SKM-1 treated with dmso at 0.1 percent for 144 hours (cell line): Measurements from ENCODE around the gene VOPP1.

Experiments
- DNase-seq: peaks from one replicate; lab custom pipeline; 2025; ENCODE audit not compliant: unreplicated experiment; lab: John Stamatoyannopoulos, UW

The VOPP1 gene

DNA sequence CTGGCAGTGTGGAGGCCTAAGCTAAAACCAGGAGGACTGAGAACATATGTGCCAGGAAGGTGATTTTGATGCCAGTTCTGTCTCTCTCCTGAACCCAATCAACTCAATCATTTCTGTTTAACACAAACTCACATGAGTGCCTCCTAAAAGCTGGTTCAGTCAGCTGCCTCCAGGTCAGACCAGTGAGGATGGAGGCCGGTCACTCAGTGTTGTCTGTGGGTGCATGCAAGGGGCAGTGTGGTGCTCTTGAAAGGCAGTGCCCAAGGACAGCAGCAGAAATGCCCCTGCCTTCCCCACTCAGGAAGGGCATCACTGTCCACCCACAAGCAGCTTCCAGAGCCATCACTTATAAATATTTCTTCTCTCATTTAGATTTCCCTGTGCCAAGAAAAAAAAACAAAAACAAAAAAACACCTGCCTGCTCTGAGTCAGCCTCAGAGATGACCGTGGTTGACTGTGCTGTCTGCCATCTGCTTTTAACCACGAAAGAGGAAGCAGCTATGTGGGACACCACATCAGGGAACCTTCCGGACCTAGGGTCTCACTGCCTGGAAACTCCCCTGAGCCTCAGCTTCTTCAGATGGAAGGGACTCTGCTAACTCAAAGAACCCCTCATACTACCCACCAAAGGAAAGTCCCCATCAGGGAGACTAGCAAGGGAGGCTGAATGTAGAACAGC is 39.1 kb downstream of the VOPP1 start:
- DNase-seq = peak; percentile 82

DNA sequence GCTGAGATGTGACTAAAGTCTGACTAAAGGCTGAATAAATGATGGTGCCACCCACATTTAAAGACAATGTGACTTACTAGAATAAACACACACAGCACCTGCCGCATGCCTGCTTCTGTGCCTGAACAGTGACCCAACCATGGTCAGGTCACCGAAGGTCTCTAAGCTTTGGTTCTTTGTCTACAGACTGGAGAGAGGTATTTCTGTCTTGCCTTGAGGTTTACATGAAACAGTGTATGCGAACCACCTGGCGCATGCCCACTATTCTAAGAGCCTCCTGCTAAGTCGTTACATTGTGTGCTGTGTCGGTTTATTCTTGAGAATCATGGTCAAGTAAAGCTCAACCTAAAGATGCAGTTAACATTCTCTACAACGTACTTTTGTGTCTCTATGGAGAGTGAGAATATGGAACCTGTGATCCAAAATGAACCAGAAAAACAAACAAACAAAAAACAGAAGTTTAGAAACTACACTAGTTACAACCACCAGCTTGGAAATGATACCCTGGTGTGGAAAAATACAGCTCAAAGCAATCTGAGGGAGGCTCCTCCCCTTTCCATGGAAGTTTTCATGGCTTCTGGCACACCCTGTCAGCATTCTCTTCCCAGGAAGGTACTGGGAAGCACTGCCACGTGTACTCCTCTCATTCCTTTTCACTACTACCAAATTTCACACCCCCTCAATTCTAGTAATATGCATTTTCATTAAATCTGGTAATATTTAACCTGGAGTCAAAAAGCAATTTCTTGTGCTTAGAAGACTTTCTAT is 40.0 kb downstream of the VOPP1 start:
- no peak for DNase-seq

DNA sequence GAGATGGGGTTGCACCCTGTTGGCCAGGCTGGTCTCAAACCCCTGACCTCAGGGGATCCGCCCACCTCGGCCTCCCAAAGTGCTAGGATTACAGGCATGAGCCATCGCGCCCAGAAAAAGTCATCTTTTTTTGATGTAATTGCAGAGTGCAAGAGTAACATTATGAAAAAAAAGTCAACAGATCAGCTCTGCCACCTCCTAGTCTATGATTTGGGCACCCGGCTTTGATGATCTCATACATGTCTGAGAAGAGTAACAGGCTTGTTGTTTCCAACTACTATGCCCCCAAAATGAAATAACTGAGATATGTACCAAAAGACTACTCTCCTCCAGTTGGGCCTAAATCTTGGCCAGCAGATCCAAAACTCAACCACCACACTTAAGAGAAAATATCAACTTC is 40.8 kb downstream of the VOPP1 start:
- no peak for DNase-seq

DNA sequence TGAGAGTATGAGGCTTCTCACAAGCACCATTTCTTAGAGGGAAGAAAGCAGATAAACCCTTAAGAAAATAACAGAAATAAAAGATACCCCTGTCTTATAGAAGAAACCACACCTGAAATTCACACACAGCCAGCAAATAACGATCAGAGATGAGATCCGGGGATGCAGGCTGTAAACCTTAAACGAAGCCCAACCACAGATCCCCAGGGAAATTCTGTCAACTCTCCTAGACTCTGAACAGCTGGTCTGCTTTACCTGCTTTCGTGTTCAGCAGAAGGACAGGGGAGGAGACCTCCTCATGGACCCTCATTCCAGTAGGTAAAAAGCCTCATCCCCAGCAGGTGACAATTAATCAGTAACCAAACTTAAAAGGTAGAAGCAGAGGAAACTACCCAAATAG is 45.0 kb downstream of the VOPP1 start:
- DNase-seq = no peak

DNA sequence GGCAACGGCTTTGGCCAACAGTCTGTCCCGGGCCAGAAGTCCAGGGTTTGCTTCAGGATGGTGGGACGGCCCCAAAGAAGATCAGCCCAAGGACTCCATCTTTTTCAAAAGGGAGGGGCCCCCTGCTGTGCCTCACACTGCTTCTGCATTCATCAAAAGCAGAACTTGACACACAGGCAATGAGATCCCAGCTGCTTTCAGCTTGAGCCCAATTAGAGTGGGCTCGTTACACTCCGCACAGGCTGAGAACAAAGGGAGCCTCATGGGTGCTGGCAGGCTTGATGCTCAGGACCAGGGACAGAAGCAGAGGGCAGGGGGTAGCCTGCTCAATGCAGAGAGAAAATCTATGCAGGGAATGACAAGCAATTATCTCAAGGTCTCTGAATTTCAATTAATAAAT is 45.5 kb downstream of the VOPP1 start:
- peak; percentile 8 for DNase-seq

DNA sequence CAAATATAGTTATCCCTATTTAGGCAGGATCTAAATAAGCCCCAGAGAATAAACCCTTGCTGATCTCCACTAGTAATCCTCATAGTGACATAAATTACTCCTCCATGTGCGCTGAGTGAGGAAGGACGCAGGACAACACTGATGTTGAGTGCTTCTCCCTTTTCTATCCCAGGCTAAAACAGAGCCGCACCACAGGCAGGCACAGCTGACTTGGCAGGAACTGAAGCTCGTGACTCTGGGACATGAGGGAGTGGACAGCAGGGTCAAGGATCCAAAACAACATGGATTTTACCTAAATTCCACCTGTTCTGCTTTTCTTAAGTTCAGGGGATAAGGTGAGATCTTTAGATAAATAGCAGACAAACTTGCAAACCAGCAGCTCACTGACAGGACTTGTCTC is 46.0 kb downstream of the VOPP1 start:
- no peak for DNase-seq

DNA sequence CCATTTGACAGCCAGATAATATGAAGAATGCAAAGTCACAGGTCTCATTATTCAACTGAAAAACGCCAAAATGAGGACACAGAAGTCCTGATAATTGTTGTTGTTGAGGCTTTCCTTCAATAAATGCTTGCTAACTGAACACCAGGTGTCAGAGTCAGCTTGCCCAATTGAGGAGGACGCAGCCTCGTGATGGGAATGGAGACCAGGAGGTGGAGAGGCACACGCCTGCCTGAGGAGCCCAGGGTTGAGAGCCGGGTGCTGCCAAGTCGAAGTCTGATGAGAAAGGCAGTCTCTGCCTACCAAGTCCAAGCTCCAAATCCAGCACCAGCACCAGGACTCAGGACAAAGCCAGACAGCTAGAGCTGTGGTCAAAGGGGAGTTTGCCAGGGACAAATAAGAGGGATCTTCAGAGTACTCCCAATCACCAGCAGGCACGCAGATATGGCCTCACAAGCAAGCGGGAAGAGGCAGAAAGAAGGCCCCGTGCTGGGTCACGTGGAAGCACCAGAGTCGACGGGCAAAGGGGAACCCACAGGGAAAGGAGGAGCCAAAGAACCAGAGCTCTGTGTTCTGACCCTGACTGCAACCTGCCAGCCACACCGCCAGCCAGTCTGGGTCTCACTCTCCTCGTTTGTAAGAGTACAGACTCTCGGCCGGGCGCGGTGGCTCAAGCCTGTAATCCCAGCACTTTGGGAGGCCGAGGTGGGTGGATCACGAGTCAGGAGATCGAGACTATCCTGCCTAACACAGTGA is 47.6 kb downstream of the VOPP1 start:
- no peak for DNase-seq

DNA sequence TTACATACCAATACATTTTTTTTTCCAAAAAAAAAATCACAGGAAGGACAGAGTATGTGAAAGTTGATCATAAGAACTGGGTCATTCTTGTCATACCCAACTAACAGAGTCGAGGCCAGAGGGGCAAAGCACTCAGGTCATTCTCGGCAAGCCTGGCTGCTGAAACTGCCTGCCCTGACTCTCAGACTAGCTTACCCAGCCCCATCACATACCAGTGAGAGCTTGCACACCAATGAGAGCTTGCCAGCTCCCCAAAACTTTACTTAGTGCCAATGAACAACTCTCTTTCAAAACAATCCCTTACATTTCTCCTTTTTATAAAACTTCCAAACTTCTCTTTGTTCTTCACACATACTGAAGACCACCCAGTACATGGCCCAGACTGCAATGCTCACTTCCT is 48.9 kb downstream of the VOPP1 start:
- no peak for DNase-seq

DNA sequence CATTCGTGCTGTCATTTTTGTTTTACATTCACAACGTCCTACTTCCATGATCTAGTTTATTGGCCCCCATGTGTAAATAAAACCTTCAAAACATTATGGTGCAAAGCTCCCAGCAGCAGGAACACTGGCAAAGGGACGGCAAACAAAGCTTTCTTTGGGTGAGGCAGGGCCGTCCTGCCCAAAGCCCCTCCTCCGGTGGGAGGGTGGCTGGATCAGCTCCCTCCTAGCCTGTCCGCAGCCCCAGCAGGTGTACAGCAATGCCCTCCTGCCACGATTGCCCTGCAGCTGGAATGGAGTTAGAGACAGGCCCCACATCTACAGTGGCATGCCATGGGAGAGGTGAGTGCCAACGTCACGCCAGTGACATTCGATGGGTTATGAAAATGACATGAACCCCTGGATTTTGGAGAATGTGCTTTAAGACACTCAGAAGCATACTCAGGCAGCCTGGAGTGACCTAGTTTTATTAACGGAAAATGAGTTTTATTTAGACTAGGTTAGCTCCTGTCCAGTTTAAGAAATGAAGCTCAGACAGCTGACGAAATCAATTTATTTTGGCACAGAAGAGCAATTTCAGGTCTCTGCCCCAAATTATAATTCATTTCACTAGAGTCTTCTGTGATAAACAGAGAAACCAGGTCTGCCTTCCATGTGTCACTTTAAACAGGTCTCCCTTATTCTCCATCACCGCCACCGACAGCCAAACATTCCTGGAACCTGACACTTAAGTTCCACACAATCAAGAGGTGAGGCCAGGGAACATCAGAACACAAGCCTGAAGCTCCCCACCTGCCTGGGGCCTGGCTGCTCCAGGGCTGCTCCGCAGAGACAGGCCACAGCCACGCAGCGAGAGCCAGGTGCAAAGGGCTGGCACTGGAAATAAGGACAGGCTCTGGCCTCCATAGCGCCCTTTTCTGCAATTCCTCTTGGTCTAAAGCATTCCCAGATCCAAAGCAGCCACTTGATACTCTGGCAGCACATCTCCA is 50.1 kb downstream of the VOPP1 start:
- DNase-seq = no peak

DNA sequence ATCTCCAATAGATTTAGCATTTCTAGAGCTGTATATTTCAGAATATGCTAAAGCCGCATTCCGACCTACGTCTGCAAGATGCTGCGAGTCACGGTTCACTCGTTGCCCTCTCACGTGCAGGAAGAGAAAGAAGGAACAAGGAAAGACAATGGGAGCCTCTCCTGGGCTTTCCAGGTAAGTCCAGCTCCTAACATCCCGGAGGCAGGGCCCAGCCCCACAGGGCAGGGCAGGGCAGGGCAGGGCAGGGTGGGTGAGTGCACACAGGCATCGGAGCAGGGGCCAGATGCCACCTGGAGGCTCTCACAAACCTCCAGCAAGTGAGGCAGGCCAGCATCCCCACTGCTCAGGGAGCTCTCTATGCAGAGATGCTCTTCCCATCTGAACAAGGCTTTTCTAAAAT is 50.8 kb downstream of the VOPP1 start:
- DNase-seq = no peak

DNA sequence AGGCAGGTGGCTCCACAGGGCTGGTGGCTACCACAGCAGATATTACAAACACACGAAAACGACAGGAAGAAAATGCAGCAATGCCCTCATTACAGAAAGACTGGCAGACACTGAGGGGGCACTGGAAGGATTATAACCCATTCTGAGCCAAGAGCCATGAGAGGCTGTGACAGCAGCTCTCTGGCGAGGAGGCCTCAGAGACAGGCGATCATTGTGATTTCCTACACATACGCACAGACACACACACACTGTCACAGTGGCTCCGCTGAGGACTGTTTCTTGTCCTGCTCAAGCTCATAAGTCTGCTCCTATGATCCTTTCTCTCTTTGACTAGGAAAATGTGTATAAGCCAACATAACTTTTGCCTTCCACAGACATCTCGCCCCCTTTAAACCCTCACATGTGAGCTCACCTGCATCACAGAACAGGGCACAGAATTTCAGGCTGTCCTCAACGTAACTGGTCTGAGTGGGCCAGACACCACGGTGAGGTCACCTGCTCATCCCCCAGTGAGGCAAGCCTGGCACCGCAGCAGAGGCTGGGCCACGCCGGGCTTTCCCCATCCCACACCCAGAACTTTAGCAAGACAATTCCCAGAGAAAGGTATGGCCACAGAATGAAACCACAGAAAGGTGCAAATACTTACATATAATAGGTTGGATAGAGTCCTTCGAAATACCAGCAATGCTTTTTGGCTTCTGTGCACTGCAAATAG is 51.7 kb downstream of the VOPP1 start:
- no peak for DNase-seq

DNA sequence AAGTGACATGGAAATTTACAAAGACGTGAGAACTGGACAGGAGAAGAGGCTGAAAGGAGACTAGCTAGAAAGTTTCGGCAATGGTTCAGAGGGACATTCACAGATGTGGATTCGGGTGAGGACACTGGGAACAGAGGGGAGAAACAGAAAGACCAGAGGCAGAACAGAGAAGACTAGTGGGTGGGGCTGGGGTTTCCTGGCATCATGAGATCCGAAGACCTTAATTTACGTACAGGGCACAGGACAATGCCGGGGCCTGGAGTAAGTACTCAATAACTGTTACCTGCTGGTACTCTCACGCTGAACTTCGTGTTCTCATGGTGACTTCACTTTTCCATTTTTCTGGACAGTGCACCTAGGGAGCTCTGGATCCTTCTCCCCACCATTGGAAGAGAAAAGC is 53.5 kb downstream of the VOPP1 start:
- DNase-seq = no peak

DNA sequence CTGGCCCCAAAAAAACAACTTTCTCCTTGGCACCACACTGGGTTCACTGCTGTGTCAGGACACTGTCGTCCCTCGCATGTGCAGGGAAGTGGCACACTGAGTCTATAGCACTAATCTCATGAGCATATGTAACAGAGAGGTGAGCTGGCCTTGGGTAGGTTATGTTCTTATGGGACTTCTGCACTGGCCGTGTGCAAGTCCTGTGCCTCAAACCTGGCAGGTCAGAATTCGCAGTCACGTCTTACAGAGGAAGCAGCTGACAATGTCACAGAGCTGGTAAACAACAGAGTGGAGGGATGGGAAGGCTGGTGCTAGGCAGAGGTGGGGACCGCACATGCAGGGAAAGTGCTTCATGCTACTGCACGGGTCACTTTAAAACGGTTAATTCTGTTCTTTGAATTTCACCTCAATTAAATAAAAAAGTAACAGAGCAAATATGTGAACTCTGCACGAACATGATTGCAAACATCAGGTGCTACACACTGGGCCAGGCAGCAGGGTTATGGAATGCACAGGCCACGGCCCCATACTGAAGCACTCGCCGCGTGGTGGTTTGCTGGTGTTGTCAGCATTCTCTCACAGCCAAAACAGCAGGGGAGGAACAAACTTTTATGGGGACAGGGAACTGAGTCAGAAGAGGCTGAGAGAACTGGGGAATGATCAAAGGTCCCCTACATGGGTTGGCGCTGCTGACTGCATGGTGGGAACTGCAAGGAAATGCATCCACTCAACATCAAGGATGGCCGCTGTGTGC is 54.2 kb downstream of the VOPP1 start:
- DNase-seq = no peak

DNA sequence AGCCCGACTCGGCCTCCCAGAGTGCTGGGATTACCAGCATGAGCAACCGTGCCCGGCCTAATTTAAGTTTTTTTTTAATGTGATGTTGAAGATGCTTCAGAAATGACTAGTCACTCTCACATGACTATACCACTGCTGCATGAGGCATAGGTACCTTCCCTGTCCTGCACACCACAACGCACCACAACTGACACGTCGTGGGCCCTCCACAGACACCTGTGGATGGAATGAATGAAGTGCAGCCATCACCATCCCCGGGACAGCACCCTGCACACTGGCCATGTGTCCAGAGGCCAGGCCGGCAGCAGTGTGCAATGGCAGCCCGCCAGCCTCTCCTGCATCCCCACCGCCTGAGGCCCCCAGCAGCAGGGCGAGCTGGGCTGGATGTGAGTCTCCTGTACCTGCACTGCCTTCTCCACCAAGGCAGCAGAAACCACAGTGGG is 55.1 kb downstream of the VOPP1 start:
- DNase-seq = no peak

DNA sequence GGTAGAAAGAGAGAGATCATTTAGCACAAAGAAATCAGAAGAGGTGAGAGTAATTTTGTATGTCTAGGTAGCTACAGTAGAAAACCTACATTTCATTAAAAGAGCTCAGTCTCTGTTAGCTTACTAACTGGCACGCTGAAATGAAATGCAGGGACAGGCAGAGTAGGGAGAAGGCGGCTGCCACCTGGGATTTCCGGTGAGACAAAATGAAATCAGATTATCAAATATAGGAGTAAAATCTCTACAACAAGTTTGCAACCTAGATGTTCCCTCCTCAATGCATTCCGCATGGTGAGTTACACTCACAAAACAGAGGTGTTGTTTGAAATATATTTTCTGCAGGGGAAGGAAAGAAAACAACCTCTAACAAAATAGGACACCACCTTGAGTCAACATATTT is 55.9 kb downstream of the VOPP1 start:
- no peak for DNase-seq

DNA sequence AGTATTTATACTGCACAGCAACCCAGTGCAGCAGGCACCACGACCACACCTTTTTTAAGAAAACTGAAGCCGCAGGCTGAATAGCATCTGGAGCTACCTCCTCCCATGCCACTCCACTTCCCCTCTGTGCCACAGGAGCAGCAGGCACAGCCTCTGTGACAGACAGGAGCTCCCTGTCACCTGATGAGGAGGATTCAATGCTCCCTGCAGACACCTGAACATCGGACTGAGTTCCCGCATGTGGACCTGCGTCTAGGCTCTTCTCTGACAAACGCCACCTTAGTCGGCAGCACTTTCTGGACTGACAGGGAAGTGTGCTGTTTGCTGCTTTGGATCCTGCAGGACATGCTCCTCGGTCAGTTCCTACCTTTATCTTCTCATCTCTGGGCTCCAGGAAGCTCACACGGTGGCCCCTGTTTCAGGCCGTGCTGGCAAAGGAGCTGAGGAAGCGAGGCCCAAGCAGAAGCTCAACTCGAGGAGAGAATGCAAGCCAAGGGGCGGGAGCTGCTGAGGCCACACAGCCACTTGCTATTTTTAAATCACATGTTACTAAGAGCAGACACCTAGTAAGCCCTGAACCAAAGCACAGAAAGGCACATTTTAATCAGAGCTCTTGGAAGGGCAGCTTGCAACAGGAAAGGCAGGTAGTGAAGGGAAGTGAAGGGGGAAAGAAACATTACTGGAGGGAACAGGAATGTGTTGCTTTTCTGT is 56.6 kb downstream of the VOPP1 start:
- DNase-seq = no peak

DNA sequence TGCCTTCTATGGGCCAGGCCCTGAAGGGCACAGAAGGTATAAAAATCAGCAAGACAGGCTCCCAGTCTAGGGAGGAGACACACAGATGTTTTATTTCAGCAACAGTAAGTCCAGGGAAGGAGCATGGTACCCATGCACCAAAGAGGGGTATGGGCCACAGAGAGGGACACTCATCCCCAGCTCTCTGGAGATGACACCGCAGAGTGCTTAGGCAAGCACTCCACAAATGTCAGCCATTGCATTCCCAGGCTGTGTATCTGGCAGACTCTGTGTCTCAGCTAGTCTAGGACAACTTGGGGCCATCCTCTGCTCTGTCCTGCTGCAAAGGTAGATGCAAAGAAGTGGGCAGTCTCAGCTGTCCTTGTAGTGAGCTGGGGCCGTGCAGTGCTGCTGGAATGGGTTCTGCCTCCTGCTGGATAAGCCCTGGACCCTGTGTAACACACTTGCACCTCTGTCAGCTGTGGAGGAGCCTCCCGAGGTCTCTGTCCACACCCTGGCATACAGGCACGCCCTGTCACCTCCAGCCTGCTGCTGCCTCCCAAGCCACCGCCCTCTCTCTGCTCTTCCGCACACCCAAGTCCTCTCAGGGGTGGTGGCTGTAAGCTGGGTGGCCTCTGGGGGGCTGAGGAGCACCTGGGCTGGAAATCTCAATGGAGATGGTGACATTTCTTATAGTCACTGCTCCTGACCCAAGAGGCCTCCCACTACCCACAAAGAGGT is 57.6 kb downstream of the VOPP1 start:
- no peak for DNase-seq

DNA sequence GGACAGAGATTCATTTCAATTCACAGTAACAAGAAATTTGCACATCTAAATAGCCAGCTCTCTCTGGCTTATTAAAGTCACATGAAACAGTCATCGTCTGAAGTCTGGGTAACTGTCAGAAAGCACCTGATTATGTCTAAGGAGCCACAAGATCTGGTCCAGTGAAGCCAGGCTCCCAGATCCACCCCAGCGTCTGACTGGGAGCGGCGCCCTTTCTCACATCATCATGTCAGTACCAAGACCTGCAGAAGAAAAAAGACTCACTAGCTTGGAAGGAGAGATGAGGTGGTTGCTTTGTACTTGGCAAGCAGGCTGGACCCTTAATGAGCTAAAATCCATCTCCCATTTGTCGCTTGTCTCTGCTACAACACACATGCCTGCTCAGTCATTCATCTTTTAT is 58.4 kb downstream of the VOPP1 start:
- DNase-seq = no peak
